OCI-LY7 (cell line): ENCODE results near the gene ANKRD44.

ENCODE experiments used
- EZH2phosphoT487 ChIP-seq: fragments of 200-600 bp; sonication (generic); IDR thresholded peaks from 2 replicates; pipeline ENCODE4 v1.6.1; 2018; ENCODE audit warnings: low read depth, borderline replicate concordance, mild to moderate bottlenecking, mixed run types, antibody characterized with exemption, low read length, moderate library complexity, mixed read lengths
- TF ChIP-seq, protein P1 (sequence below): fragments of 200-600 bp; sonication (generic); conservative IDR thresholded peaks from 2 replicates; pipeline ENCODE4 v1.5.1; 2014; ENCODE audit warnings: mild to moderate bottlenecking, antibody characterized with exemption, low read length, moderate library complexity, mixed read lengths

- TF ChIP-seq, protein P1, sequence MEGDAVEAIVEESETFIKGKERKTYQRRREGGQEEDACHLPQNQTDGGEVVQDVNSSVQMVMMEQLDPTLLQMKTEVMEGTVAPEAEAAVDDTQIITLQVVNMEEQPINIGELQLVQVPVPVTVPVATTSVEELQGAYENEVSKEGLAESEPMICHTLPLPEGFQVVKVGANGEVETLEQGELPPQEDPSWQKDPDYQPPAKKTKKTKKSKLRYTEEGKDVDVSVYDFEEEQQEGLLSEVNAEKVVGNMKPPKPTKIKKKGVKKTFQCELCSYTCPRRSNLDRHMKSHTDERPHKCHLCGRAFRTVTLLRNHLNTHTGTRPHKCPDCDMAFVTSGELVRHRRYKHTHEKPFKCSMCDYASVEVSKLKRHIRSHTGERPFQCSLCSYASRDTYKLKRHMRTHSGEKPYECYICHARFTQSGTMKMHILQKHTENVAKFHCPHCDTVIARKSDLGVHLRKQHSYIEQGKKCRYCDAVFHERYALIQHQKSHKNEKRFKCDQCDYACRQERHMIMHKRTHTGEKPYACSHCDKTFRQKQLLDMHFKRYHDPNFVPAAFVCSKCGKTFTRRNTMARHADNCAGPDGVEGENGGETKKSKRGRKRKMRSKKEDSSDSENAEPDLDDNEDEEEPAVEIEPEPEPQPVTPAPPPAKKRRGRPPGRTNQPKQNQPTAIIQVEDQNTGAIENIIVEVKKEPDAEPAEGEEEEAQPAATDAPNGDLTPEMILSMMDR, result no peak
- TF ChIP-seq EZH2phosphoT487, result no peak
These were observed 1.4 kb downstream of the ANKRD44 start for GRCh38 chr2:197308996-197309690.
